Subcutaneous abdominal adipose tissue (tissue), 5 donors: ENCODE measurements around the gene DNAJC11.
"Not testable (repeated sequence)": the region's sequence is repeated elsewhere in the genome, so short reads cannot be mapped to it uniquely, and the experiment has no call there.

ENCODE experiments used
- H3K27ac ChIP-seq: one replicate; pipeline ENCODE4 v1.7.0; 2013; ENCODE audit warnings: low read depth, mild to moderate bottlenecking, inconsistent platforms, low read length, moderate library complexity
- H3K27me3 ChIP-seq, 5 donors: one replicate each; pipeline ENCODE4 v1.7.0; 2013; ENCODE audit warnings: low read length in 5 of 5, inconsistent platforms in 1 of 5; ENCODE audit not compliant: control insufficient read depth in 5 of 5, insufficient read depth in 4 of 5
- H3K36me3 ChIP-seq, 5 donors: one replicate each; pipeline ENCODE4 v1.7.0; 2013; ENCODE audit warnings: low read length in 5 of 5; ENCODE audit not compliant: control insufficient read depth in 5 of 5, insufficient read depth in 5 of 5
- H3K4me1 ChIP-seq, 5 donors: one replicate each; pipeline ENCODE4 v1.7.0; 2013; ENCODE audit warnings: low read length in 5 of 5, mild to moderate bottlenecking in 3 of 5, moderate library complexity in 1 of 5; ENCODE audit not compliant: control insufficient read depth in 5 of 5, insufficient read depth in 5 of 5
- H3K4me3 ChIP-seq, 5 donors: one replicate each; pipeline ENCODE4 v1.7.0; 2013; ENCODE audit warnings: low read length in 5 of 5, low read depth in 1 of 5
- H3K9ac ChIP-seq, 5 donors: one replicate each; pipeline ENCODE4 v1.7.0; 2013; ENCODE audit warnings: low read length in 5 of 5, mild to moderate bottlenecking in 4 of 5, moderate library complexity in 3 of 5
- H3K9me3 ChIP-seq, 5 donors: one replicate each; pipeline ENCODE4 v1.7.0; 2013; ENCODE audit warnings: low read length in 5 of 5; ENCODE audit not compliant: control insufficient read depth in 5 of 5
- donor health status: healthy.
- donor health status: healthy.
- donor health status: healthy.
- donor health status: healthy.
- donor health status: healthy.

The DNAJC11 gene

GRCh38 chr1:6699915-6700314, 1.7 kb downstream of the DNAJC11 start:
- peaks cover 4 to 22% (median 16%) of the 10 kb centered on the region in 5 donors for H3K4me1 ChIP-seq
- H3K4me3 ChIP-seq, H3K9ac ChIP-seq, H3K27ac ChIP-seq, H3K27me3 ChIP-seq, H3K9me3 ChIP-seq: not testable (repeated sequence)
- H3K36me3 ChIP-seq = peaks cover 0 to 11% (median 0%) of the 10 kb centered on the region in 5 donors

GRCh38 chr1:6695868-6696267, 5.7 kb downstream of the DNAJC11 start:
- Histone ChIP-seq H3K27ac (no peak overlapping the region), H3K4me1 (peaks cover 3 to 15% (median 8%) of the 10 kb centered on the region in 5 donors), H3K27me3 (no peaks in the 10 kb centered on the region), H3K9ac (no peak overlapping the region), H3K4me3 (no peak overlapping the region), H3K36me3 (peaks cover 0 to 18% (median 4%) of the 10 kb centered on the region in 5 donors), H3K9me3 (no peaks in the 10 kb centered on the region)

GRCh38 chr1:6694121-6694713, 7.4 kb downstream of the DNAJC11 start:
- peaks cover 0 to 18% (median 4%) of the 10 kb centered on the region in 5 donors for H3K36me3 ChIP-seq
- H3K27ac ChIP-seq = no peak overlapping the region
- no peaks in the 10 kb centered on the region for H3K27me3 ChIP-seq
- H3K9ac ChIP-seq = no peak overlapping the region
- H3K9me3 ChIP-seq = no peaks in the 10 kb centered on the region
- no peaks in the 10 kb centered on the region for H3K4me1 ChIP-seq
- no peak overlapping the region for H3K4me3 ChIP-seq

- H3K4me1 ChIP-seq = no peaks in the 10 kb centered on the region
- H3K27ac ChIP-seq = no peak overlapping the region
- H3K27me3 ChIP-seq = no peaks in the 10 kb centered on the region
These were observed 8.7 kb downstream of the DNAJC11 start for GRCh38 chr1:6692956-6693355.

GRCh38 chr1:6691507-6691906, 10.1 kb downstream of the DNAJC11 start:
- Histone ChIP-seq H3K4me1 (no peaks in the 10 kb centered on the region), H3K27ac (no peak overlapping the region)

More at GRCh38 chr1:6692956-6693355, 8.7 kb downstream of the DNAJC11 start:
- no peaks in the 10 kb centered on the region for H3K9me3 ChIP-seq
- no peak overlapping the region for H3K4me3 ChIP-seq
- H3K36me3 ChIP-seq = peaks cover 0 to 15% (median 4%) of the 10 kb centered on the region in 5 donors
- H3K9ac ChIP-seq = no peak overlapping the region

GRCh38 chr1:6690186-6690585, 11.4 kb downstream of the DNAJC11 start:
- H3K36me3 ChIP-seq = peaks cover 0 to 7% (median 0%) of the 10 kb centered on the region in 5 donors
- H3K27ac ChIP-seq = no peak overlapping the region
- H3K9me3 ChIP-seq = no peaks in the 10 kb centered on the region
- no peak overlapping the region for H3K4me3 ChIP-seq
- H3K9ac ChIP-seq = no peak overlapping the region
- no peaks in the 10 kb centered on the region for H3K4me1 ChIP-seq
- no peaks in the 10 kb centered on the region for H3K27me3 ChIP-seq

More at GRCh38 chr1:6691507-6691906, 10.1 kb downstream of the DNAJC11 start:
- peaks cover 0 to 12% (median 4%) of the 10 kb centered on the region in 5 donors for H3K36me3 ChIP-seq
- H3K27me3 ChIP-seq = no peaks in the 10 kb centered on the region
- H3K9ac ChIP-seq = no peak overlapping the region
- H3K9me3 ChIP-seq = no peaks in the 10 kb centered on the region
- H3K4me3 ChIP-seq = no peak overlapping the region

- Histone ChIP-seq H3K27me3 (no peaks in the 10 kb centered on the region), H3K36me3 (peaks cover 0 to 7% (median 0%) of the 10 kb centered on the region in 5 donors), H3K4me3 (no peak overlapping the region), H3K9me3 (no peaks in the 10 kb centered on the region), H3K27ac (no peak overlapping the region), H3K9ac (peak overlapping the region in 1 of 5 donors; percentile 40), H3K4me1 (no peaks in the 10 kb centered on the region)
These were observed 12.9 kb downstream of the DNAJC11 start for GRCh38 chr1:6688757-6689156.

GRCh38 chr1:6688001-6688400, 13.6 kb downstream of the DNAJC11 start:
- Histone ChIP-seq H3K27ac (no peak overlapping the region), H3K4me1 (no peaks in the 10 kb centered on the region), H3K36me3 (peaks cover 0 to 9% (median 2%) of the 10 kb centered on the region in 5 donors), H3K9me3 (no peaks in the 10 kb centered on the region), H3K4me3 (no peak overlapping the region), H3K27me3 (no peaks in the 10 kb centered on the region), H3K9ac (no peak overlapping the region)

- no peaks in the 10 kb centered on the region for H3K4me1 ChIP-seq
- no peak overlapping the region for H3K27ac ChIP-seq
- H3K27me3 ChIP-seq = no peaks in the 10 kb centered on the region
- H3K9me3 ChIP-seq = no peaks in the 10 kb centered on the region
- H3K4me3 ChIP-seq = no peak overlapping the region
- peak overlapping the region in 1 of 5 donors; percentile 24 for H3K9ac ChIP-seq
- H3K36me3 ChIP-seq = peaks cover 2 to 9% (median 4%) of the 10 kb centered on the region in 5 donors
These were observed 15.3 kb downstream of the DNAJC11 start for GRCh38 chr1:6686294-6686693.

- H3K27me3 ChIP-seq = no peaks in the 10 kb centered on the region
- no peak overlapping the region for H3K27ac ChIP-seq
- H3K4me1 ChIP-seq = no peaks in the 10 kb centered on the region
- H3K9ac ChIP-seq = no peak overlapping the region
- H3K9me3 ChIP-seq = no peaks in the 10 kb centered on the region
- H3K36me3 ChIP-seq = peaks cover 3 to 10% (median 6%) of the 10 kb centered on the region in 5 donors
- H3K4me3 ChIP-seq = no peak overlapping the region
These were observed 16.2 kb downstream of the DNAJC11 start for GRCh38 chr1:6685381-6685780.
